Fibroblast of skin of abdomen (primary cell): ENCODE data around the gene CDK17.

Experiments
- DNase-seq: peaks from one replicate; pipeline ENCODE4 v3.0.0-alpha.2; 2013

Gene CDK17

DNA sequence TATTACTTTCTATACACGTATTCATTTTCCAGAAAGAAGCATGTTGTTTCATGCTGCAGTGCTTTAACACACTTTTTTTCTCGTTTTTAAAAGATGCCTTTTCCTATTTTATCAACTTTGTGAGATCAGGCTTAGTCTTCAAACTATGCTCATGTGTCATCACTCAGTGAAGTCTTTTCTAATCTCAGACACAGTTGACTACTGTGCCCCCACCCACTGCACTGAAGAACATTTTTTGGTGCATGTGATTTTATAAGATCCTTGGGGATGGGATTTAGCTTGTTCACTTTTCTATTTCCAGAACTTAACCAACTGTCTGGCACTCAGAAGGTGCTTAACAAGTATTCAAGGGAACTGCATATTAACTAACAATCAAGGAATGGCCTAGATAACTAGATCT lies 85.5 kb downstream of the CDK17 start:
- no peak for DNase-seq

DNA sequence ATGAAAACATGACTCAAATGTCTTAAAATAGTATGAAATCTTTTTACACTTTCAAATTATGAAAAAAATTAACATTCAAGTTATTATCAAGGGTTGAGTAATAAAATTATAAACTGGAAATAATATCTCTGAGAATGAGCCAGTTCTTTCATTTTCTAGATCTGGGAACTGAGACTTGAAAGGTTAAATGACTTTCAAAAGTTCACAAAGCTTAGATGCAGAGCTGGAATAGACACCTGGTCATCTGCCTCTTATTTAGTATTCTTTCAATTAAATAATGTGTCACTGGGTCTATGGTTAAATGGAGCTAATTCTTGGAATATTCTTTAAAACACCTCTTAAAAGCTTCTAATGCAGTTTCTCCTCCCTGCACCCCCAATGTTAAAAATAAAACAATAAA lies 86.6 kb downstream of the CDK17 start:
- DNase-seq, result no peak

DNA sequence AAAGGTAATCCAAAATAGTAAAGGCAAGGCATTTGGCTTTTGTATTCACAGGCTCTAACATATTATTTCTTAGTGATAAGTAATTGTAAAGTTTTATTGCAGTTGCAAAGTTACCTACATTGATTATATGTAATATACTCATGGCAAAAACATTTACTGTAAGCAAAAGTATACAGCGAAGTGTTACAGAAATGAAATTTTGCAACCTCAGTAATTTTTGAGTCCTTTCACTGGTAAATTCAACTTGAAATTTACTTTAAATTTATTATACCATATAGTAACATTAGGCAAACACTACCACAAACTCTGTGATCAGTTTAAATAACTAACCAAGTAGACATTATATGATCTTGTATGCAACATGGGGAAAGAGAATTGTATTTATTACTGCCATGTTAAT lies 89.0 kb downstream of the CDK17 start:
- DNase-seq, result no peak

GRCh38 chr12:96310067-96310466 lies 90.2 kb downstream of the CDK17 start:
- no peak for DNase-seq

- DNase-seq, result peak; percentile 7
Observed at GRCh38 chr12:96308881-96309280, 91.4 kb downstream of the CDK17 start.

DNA sequence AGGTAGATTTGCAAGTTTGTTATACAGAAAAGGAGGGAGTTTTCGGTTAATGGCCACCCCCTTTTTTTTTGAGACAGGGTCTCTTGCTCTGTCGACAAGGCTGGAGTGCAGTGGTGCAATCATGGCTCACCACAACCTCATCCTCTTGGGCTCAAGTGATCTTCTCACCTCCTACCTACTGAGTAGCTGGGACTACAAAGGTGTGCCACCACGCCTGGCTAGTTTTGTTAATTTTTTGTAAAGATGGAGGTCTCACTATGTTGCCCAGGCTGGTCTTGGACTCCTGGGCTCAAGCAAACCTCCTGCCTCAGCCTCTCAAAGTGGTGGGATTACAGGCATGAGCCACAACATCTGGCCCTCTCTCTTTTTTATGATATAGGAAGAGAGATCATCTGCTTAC lies 94.6 kb downstream of the CDK17 start:
- no peak for DNase-seq

DNA sequence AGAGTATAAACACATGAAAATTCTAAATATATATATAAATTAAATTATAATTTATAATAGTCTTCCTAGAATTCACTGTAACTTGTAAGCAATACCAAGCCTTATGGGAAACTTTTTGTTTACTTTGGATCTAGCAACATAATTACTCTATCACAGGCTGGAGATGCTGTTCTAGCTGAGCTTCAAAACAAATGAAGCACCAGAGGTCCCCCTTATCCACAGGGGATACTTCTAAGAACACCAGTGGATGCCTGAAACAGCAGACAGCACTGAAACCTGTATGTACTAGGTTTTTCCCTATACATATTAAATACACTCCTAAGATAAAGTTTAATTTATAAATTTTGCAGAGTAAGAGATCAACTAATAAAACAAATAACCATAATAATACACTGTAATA lies 96.6 kb downstream of the CDK17 start:
- no peak for DNase-seq

GRCh38 chr12:96302687-96303310 lies 97.4 kb downstream of the CDK17 start:
- DNase-seq, result no peak

- no peak for DNase-seq
Observed at GRCh38 chr12:96301732-96302131, 98.5 kb downstream of the CDK17 start.

DNA sequence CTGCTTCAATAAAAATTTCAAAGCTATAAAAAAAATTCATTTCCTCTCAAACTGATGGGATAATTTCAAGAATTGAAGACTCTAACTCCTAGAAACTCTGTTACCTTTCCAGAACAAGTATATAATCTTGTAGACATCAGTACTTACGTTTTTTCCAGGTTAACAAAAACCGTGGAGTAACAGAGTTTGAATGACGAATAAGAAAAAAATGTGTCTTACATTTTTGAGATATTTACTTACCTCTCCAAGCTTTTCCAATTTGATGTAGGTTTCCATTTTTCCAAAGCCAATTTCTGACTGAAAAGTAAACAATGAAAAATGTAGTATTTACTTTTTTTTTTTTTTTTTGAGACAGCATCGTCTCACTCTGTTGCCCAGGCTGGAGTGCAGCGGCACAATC lies 100.2 kb downstream of the CDK17 start:
- DNase-seq, result no peak

DNA sequence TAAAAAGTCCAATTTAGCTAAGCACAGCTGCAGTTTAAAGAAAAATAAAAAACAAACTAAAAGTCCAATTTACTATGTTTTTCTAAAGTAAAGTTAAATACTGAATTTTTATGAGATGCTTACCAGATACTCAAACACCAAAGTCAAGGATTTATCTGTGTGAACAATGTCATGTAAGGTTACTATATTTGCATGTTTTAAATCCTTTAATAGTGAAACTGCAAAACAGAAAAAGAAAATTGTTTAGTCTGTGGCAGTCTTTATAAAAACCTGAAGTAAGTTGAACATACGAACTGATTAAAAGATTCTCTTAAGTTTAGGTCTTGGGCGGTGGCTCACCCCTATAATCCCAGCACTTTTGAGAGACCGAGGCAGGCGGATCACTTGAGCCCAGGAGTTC lies 102.7 kb downstream of the CDK17 start:
- DNase-seq, result no peak

GRCh38 chr12:96295532-96296160 lies 104.6 kb downstream of the CDK17 start:
- no peak for DNase-seq

- DNase-seq, result peak; percentile 70
Observed at GRCh38 chr12:96294831-96295230, 105.4 kb downstream of the CDK17 start.

DNA sequence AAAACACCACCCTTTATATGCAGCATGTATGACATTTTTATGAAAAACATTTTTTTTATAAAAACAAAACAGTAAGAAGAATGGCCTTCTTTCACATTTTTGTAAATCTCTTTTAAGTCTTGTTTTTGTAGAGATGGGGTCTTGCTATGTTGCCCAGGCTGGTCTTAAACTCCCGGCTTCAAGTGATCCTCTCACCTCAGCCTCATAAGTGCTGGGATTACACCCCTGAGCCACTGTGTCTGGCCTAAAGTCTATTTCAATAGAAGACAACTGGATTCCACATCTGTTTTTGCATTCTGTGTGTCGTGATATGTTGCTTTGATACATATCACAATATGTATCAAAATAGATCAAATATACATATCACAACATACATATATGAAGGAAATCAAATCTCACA lies 107.1 kb downstream of the CDK17 start:
- no peak for DNase-seq

GRCh38 chr12:96289067-96289466 lies 111.2 kb downstream of the CDK17 start:
- no peak for DNase-seq

DNA sequence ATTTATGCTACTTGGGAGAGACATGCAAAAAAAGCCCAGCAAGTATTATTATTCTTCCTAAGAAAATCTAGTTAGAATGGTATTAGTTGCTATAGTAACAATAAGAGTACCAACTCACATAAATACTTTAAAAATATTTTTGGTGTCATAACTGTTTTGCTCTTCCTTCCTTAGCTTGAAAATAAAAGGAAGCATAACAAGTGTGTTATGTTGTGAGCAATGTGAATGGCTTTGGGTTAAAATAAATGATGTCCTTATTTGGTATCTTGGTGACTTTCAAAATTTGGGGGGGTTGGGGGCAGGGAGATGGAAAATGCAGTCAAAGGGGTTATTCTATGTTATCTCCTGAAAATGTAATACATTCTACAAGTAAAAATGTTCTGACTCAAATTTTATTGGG lies 115.1 kb downstream of the CDK17 start:
- no peak for DNase-seq

DNA sequence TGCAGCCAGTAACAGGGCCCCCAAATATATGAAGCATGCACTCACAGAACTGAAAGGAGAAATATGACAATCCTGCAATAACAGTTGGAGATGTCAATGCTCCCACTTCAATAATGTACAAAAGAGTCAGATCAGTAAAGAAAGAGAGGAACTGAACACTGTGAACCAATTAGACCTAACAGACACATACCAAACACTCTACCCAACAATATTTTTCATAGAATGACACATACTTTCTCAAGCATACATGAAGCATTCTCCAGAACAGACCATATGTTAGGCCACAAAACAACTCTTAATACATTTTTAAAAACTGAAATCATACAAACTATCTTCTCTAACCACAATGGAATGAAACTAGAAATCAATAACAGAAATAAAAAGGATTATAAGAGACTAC lies 125.9 kb downstream of the CDK17 start:
- peak; percentile 89 for DNase-seq

GRCh38 chr12:96271469-96272199 lies 128.6 kb downstream of the CDK17 start:
- peak; percentile 75 for DNase-seq

DNA sequence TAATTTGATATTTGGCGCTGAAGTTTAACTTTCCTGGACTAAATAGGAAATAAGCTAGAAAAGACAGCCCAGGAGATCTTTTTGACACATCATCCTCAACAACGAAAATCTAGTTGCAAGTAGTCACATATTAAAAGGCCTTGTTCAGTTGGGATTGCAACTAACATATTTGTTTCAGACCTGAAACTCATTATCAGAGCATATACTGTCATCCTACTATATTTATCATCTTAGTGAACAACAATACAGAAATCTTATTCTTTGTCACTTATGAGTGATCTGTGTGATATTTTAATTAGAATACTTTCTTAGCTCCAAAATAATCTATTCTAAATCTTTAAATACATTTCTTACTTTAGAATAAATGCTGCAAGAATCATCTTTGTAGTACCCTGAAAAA lies 134.0 kb downstream of the CDK17 start:
- no peak for DNase-seq

DNA sequence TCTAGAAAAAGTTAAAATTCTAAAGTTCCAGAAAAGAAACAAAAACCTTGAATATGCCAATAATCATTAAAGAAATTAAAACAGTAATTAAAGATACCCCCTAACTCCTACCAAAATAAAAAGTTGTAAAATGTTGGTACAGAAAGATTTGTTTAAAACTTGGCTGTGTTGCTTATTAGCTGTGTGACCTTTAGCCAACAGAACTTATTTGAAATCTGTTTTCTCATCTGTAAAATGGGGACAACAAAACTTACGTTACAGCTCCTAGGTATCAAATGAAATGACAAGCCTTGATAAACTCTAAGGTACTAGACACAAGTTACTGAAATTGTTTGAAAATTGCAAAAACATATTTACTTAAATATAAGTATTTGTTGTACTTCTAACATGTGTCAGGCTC lies 134.4 kb downstream of the CDK17 start:
- no peak for DNase-seq

DNA sequence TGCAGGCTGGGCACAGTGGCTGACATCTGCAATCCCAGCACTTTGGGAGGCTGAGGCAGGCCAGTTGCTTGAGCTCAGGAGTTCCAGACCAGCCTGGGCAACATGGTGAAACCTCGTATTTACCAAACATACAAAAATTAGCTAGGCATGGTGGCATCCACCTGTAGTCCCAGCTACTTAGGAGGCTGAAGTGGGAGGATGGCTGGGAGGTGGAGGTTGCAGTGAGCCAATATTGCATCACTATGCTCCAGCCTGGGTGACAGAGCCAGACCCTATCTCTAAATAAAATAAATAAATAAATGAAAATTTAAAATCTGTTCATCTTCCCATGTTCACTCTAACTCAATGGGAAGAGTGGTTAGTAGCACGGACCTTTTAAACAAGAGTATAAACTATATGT lies 134.8 kb downstream of the CDK17 start:
- no peak for DNase-seq

- DNase-seq, result no peak
Observed at GRCh38 chr12:96263449-96263902, 136.8 kb downstream of the CDK17 start.

GRCh38 chr12:96261557-96261956 lies 138.7 kb downstream of the CDK17 start:
- no peak for DNase-seq

DNA sequence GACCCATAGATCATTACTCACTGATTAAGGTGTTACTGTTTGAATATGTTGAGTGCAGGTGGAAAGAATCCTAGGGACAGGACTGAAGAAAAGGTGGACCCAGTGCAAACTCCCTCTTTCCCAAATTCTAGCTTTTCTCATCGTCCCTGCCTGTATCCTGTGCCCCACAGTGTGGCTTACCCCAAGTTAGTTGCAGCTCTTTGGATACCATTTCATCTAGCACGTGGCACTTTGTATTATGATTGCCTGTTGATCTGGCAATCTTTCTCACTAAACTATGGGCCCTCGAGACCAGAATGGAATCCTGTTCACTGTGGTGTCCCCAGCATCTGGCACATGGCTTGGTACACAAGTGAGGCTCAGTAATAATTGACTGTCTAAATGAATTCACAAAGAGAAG lies 139.6 kb downstream of the CDK17 start:
- no peak for DNase-seq
